ENCODE results near the gene RIPOR3.
"Not testable (repeated sequence)": the region's sequence is repeated elsewhere in the genome, so short reads cannot be mapped to it uniquely, and the experiment has no call there.

The RIPOR3 gene

GRCh38 chr20:50676858-50677257 is 14.5 kb downstream of the RIPOR3 start:
- POLR2A ChIA-PET, result no interaction called here
- CTCF ChIA-PET, result no interaction called here
- TF ChIP-seq NFRKB (IDR thresholded peaks at IDR 0.05) (no peak), LEF1 (IDR thresholded peaks at IDR 0.05; ENCODE audit: borderline replicate concordance) (no peak), ZNF384 (IDR thresholded peaks at IDR 0.05) (no peak), ELF4 (IDR thresholded peaks at IDR 0.05) (no peak), L3MBTL2 (conservative IDR thresholded peaks at IDR 0.05) (no peak), SUZ12 (IDR thresholded peaks at IDR 0.05) (no peak), ARNT (IDR thresholded peaks at IDR 0.05) (no peak), FOXA1 (IDR thresholded peaks at IDR 0.05) (no peak), FOXM1 (IDR thresholded peaks at IDR 0.05; ENCODE audit: borderline replicate concordance) (no peak), CTBP1 (IDR thresholded peaks at IDR 0.05; ENCODE audit: borderline replicate concordance) (no peak), SP1 (IDR thresholded peaks at IDR 0.05) (no peak), HDGF (IDR thresholded peaks at IDR 0.05; ENCODE audit: borderline replicate concordance) (no peak), BHLHE40 (IDR thresholded peaks at IDR 0.05; ENCODE audit: borderline replicate concordance) (no peak), FOXK2 (IDR thresholded peaks at IDR 0.05) (no peak), TARDBP (IDR thresholded peaks at IDR 0.05) (no peak), PKNOX1 (IDR thresholded peaks at IDR 0.05) (no peak)
- DNase-seq (ENCODE audit: extremely low spot score), result no peak

DNA sequence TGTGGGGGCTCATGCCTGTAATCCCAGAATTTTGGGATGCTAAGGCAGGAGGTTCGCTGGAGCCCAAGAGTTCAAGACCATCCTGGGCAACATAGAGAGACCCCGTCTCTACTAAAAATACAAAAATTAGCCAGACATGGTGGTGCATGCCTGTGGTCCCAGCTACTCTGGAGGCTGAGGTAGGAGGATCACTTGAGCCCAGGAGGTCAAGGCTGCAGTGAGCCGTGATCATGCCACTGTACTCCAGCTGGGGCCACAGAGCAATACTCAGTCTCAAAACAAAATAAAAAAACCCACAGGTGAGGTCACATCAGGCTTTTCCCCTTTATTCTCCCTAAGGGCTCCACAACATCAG is 15.0 kb downstream of the RIPOR3 start:
- DNase-seq (ENCODE audit: extremely low spot score); POLR2A ChIA-PET; CTCF ChIA-PET: not testable (repeated sequence)

- no peak for DNase-seq (ENCODE audit: extremely low spot score)
- TF ChIP-seq TARDBP (IDR thresholded peaks at IDR 0.05) (no peak), SUZ12 (IDR thresholded peaks at IDR 0.05) (no peak), FOXA1 (IDR thresholded peaks at IDR 0.05) (no peak), FOXK2 (IDR thresholded peaks at IDR 0.05) (no peak), BHLHE40 (IDR thresholded peaks at IDR 0.05; ENCODE audit: borderline replicate concordance) (no peak), HDGF (IDR thresholded peaks at IDR 0.05; ENCODE audit: borderline replicate concordance) (no peak)
- ChIA-PET CTCF (no interaction called here), POLR2A (no interaction called here)
These were observed 15.5 kb downstream of the RIPOR3 start for GRCh38 chr20:50675671-50676376.

GRCh38 chr20:50674138-50674825 is 17.1 kb downstream of the RIPOR3 start:
- no peak for DNase-seq (ENCODE audit: extremely low spot score)
- ChIA-PET CTCF (interaction anchor here (0.6 kb wide), 1 partner anchor 487 kb away, joined by 4 read pairs; no protein-coding TSS in a partner anchor), POLR2A (no interaction called here)
- no peak for TF ChIP-seq FOXM1 (IDR thresholded peaks at IDR 0.05; ENCODE audit: borderline replicate concordance)
- no peak for TF ChIP-seq BHLHE40 (IDR thresholded peaks at IDR 0.05; ENCODE audit: borderline replicate concordance)
- no peak for TF ChIP-seq CTBP1 (IDR thresholded peaks at IDR 0.05; ENCODE audit: borderline replicate concordance)

DNA sequence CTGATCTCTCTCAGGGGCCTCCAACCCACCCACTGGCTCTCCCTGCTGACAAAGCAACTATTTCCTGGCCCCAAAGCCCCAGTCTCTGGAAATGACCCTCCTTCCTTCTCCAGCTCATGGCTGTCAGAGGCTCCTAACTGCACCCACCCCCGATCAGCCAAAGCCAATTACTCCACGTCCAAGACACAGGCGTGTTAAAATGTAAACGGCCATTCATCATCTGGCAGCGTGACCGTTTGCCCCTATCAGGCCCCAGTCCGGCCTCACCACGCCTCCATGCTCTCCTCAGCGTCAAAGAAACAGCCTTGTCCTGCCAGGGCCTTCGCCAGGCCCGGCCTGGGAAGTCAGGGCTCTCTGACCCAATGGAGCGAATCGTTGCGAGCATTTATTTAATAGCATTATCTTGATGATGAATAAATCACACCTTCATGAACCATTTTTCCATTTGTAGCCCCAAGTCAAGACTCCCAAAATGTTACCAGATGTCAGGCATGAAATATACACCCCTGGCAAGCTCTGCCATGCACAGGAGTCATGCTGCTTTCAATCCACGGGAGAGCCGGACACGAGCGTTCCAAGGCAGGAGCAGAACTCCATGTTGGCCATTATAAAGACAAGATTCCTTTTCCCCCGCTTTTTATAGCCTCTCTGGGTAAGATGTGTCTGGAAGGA is 17.7 kb downstream of the RIPOR3 start:
- DNase-seq (ENCODE audit: extremely low spot score), result no peak
- ChIA-PET POLR2A (no interaction called here), CTCF (interaction anchor here (0.6 kb wide), 1 partner anchor 120 kb away, joined by 4 read pairs; no protein-coding TSS in a partner anchor)
- TF ChIP-seq ZNF384 (IDR thresholded peaks at IDR 0.05) (no peak), SP1 (IDR thresholded peaks at IDR 0.05) (no peak), FOXA1 (IDR thresholded peaks at IDR 0.05) (no peak), CTBP1 (IDR thresholded peaks at IDR 0.05; ENCODE audit: borderline replicate concordance) (no peak), TARDBP (IDR thresholded peaks at IDR 0.05) (no peak), PKNOX1 (IDR thresholded peaks at IDR 0.05) (no peak), NFRKB (IDR thresholded peaks at IDR 0.05) (no peak), FOXM1 (IDR thresholded peaks at IDR 0.05; ENCODE audit: borderline replicate concordance) (no peak), HDGF (IDR thresholded peaks at IDR 0.05; ENCODE audit: borderline replicate concordance) (no peak), L3MBTL2 (conservative IDR thresholded peaks at IDR 0.05) (no peak), FOXK2 (IDR thresholded peaks at IDR 0.05) (no peak), LEF1 (IDR thresholded peaks at IDR 0.05; ENCODE audit: borderline replicate concordance) (no peak), ARNT (IDR thresholded peaks at IDR 0.05) (no peak), ELF4 (IDR thresholded peaks at IDR 0.05) (no peak), SUZ12 (IDR thresholded peaks at IDR 0.05) (no peak), BHLHE40 (IDR thresholded peaks at IDR 0.05; ENCODE audit: borderline replicate concordance) (no peak)

- DNase-seq (ENCODE audit: extremely low spot score), result no peak
- CTCF ChIA-PET, result interaction anchor here (0.6 kb wide), 1 partner anchor 120 kb away, joined by 4 read pairs; no protein-coding TSS in a partner anchor
- POLR2A ChIA-PET, result no interaction called here
- no peak for TF ChIP-seq LEF1 (IDR thresholded peaks at IDR 0.05; ENCODE audit: borderline replicate concordance)
- TF ChIP-seq ARNT (IDR thresholded peaks at IDR 0.05), result no peak
- TF ChIP-seq ZNF384 (IDR thresholded peaks at IDR 0.05), result no peak
- no peak for TF ChIP-seq FOXM1 (IDR thresholded peaks at IDR 0.05; ENCODE audit: borderline replicate concordance)
- no peak for TF ChIP-seq SUZ12 (IDR thresholded peaks at IDR 0.05)
- TF ChIP-seq HDGF (IDR thresholded peaks at IDR 0.05; ENCODE audit: borderline replicate concordance), result no peak
- TF ChIP-seq NFRKB (IDR thresholded peaks at IDR 0.05), result no peak
- no peak for TF ChIP-seq L3MBTL2 (conservative IDR thresholded peaks at IDR 0.05)
- TF ChIP-seq CTBP1 (IDR thresholded peaks at IDR 0.05; ENCODE audit: borderline replicate concordance), result no peak
- TF ChIP-seq FOXK2 (IDR thresholded peaks at IDR 0.05), result no peak
- TF ChIP-seq FOXA1 (IDR thresholded peaks at IDR 0.05), result no peak
- TF ChIP-seq SP1 (IDR thresholded peaks at IDR 0.05), result no peak
These were observed 18.2 kb downstream of the RIPOR3 start for GRCh38 chr20:50673146-50673465.

All from HEK293T (cell line).